RWPE2 (cell line): Measurements from ENCODE around the gene DSTN.

Experiments
- ATAC-seq: fragments of 200-7000 bp; cut with Tn5 transposase; 3 replicates; pipeline ENCODE4 v1.9.1; 2021; ENCODE audit warnings: low read depth
- DNase-seq: peaks from one replicate; pipeline ENCODE4 v3.0.0-alpha.2; 2020; ENCODE audit warnings: low spot score
- H3K27ac ChIP-seq: fragments of 450-650 bp; 2 replicates; pipeline ENCODE4 v1.5.1; 2017; ENCODE audit warnings: mild to moderate bottlenecking; ENCODE audit not compliant: poor library complexity, severe bottlenecking
- H3K27me3 ChIP-seq: fragments of 250-450 bp; sonication (Bioruptor Pico); 2 replicates; pipeline ENCODE4 v1.5.1; 2021; ENCODE audit warnings: mild to moderate bottlenecking, moderate library complexity; ENCODE audit not compliant: insufficient read depth, poor library complexity, severe bottlenecking
- H3K36me3 ChIP-seq: fragments of 250-450 bp; sonication (Bioruptor Pico); 2 replicates; pipeline ENCODE4 v1.5.1; 2020; ENCODE audit warnings: low read depth, mild to moderate bottlenecking, moderate library complexity
- H3K4me1 ChIP-seq: fragments of 250-450 bp; sonication (Bioruptor Pico); 2 replicates; pipeline ENCODE4 v1.5.1; 2021; ENCODE audit warnings: mild to moderate bottlenecking, moderate library complexity; ENCODE audit not compliant: insufficient read depth, poor library complexity, severe bottlenecking
- H3K4me3 ChIP-seq: fragments of 250-450 bp; sonication (Bioruptor Pico); 2 replicates; pipeline ENCODE4 v1.5.1; 2021; ENCODE audit warnings: mild to moderate bottlenecking, moderate library complexity; ENCODE audit not compliant: severe bottlenecking
- H3K9me3 ChIP-seq: fragments of 250-450 bp; sonication (Bioruptor Pico); 2 replicates; pipeline ENCODE4 v1.5.1; 2021; ENCODE audit warnings: mild to moderate bottlenecking, moderate library complexity; ENCODE audit not compliant: severe bottlenecking
- CTCF ChIP-seq: fragments of 450-650 bp; IDR thresholded peaks from one replicate; pipeline ENCODE4 v1.5.1; 2017; ENCODE audit warnings: mild to moderate bottlenecking, moderate library complexity; ENCODE audit not compliant: poor library complexity, severe bottlenecking

Gene DSTN

GRCh38 chr20:17571153-17571527 lies 1.3 kb downstream of the DSTN start:
- Histone ChIP-seq H3K36me3 (peaks cover 40% of the 10 kb centered on the region), H3K27ac (peak overlapping the region; percentile 94), H3K4me3 (peak overlapping the region; percentile 89), H3K27me3 (no peaks in the 10 kb centered on the region), H3K4me1 (peaks cover 22% of the 10 kb centered on the region), H3K9me3 (no peaks in the 10 kb centered on the region)
- no peak for TF ChIP-seq CTCF
- no peak for ATAC-seq
- no peak for DNase-seq

GRCh38 chr20:17572034-17572638 lies 2.3 kb downstream of the DSTN start:
- ATAC-seq: no peak

GRCh38 chr20:17573463-17573862 lies 3.6 kb downstream of the DSTN start:
- no peak for ATAC-seq

More at GRCh38 chr20:17572034-17572638, 2.3 kb downstream of the DSTN start:
- Histone ChIP-seq H3K36me3 (peaks cover 50% of the 10 kb centered on the region), H3K9me3 (no peaks in the 10 kb centered on the region), H3K27me3 (no peaks in the 10 kb centered on the region), H3K27ac (peak overlapping the region; percentile 94), H3K4me1 (peaks cover 22% of the 10 kb centered on the region), H3K4me3 (peak overlapping the region; percentile 89)
- DNase-seq: no peak
- no peak for TF ChIP-seq CTCF

GRCh38 chr20:17576215-17576614 lies 6.3 kb downstream of the DSTN start:
- Histone ChIP-seq H3K4me3 (no peak overlapping the region), H3K36me3 (peaks cover 62% of the 10 kb centered on the region), H3K9me3 (no peaks in the 10 kb centered on the region), H3K4me1 (peaks cover 28% of the 10 kb centered on the region), H3K27ac (no peak overlapping the region), H3K27me3 (no peaks in the 10 kb centered on the region)
- ATAC-seq (no peak), DNase-seq (no peak)
- no peak for TF ChIP-seq CTCF

More at GRCh38 chr20:17573463-17573862, 3.6 kb downstream of the DSTN start:
- Histone ChIP-seq H3K27ac (no peak overlapping the region), H3K4me1 (peaks cover 16% of the 10 kb centered on the region), H3K9me3 (no peaks in the 10 kb centered on the region), H3K36me3 (peaks cover 56% of the 10 kb centered on the region), H3K4me3 (no peak overlapping the region), H3K27me3 (no peaks in the 10 kb centered on the region)
- no peak for DNase-seq
- no peak for TF ChIP-seq CTCF

GRCh38 chr20:17579369-17580039 lies 9.6 kb downstream of the DSTN start:
- Histone ChIP-seq H3K36me3 (peaks cover 55% of the 10 kb centered on the region), H3K27me3 (no peaks in the 10 kb centered on the region), H3K4me1 (peaks cover 17% of the 10 kb centered on the region), H3K9me3 (no peaks in the 10 kb centered on the region), H3K4me3 (no peak overlapping the region), H3K27ac (peak overlapping the region; percentile 23)
- peak; percentile 93 for ATAC-seq
- TF ChIP-seq CTCF: no peak
- no peak for DNase-seq
